Adipose tissue (tissue), 3 donors: ENCODE results near the gene MBOAT1. TPM values are rescaled to one million over a fixed set of nuclear protein-coding genes. Genes with fewer than 3 reads are reported as not detected.

Experiments
- H3K27ac ChIP-seq: one replicate; pipeline ENCODE4 v1.5.1; 2013; ENCODE audit warnings: low read depth, low read length
- WGBS, 3 donors: extraction: QIAGEN DNeasy Blood & Tissue Kit; methylation state at CpG; one replicate each; pipeline ENCODE4 v1.1.7; 2013; 5-methylcytosine and 5-hydroxymethylcytosine counted together
- polyA plus RNA-seq, 3 donors: library from polyadenylated mRNA; stranded (reverse); fragments of 200-250 nt; gene quantifications; one replicate each; pipeline ENCODE4 v1.2.3, GENCODE V29; 2013
- donor health status: healthy with polysubstance abuse.
- donor health status: Bipolar disorder and iron deficiency.
- donor health status: healthy.

The MBOAT1 gene
- polyA plus RNA-seq, 3 donors: 2.6 to 3.2 (median 2.6) TPM

DNA sequence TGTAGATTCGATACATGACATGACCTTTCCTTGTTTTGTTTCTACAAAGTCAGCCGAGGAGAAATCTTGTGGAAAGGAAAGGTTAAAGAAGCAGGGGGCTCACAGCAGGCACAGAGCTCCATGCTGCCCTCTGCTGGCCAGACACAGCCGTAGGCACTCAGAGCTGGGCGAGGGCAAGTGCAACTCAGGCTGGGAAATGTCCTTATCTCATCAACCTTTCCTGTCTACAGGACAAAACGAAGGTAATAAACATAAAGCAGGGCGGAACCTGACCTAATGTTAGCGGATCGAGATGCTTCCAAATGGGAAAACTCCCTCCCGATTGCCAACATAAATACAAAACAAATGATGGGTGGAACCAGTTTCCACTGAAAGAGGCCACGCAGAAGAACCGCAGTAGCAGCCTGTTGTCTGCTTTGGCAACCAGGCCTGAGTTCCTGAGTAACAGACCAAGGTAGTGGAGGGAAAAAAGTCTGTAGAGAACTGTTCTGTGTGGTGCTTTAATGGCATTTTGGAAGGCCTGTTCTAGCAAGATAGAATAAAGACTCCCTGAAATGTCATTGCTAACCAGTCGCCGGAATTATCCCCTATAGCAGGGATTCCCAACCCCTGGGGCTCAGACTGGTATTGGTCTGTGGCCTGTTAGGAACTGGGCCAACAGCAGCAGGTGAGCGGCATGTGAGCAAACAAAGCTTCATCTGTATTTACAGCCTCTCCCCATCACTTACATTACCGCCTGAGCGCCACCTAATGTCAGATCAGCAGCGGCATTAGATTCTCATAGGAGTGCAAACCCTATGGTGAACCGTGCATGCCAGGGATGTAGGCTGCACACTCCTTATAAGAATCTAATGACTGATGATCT is 85.2 kb downstream of the MBOAT1 start:
- H3K27ac ChIP-seq: no peak overlapping the region
- 31 to 49% (median 49%) methylated on average over 18 of the region's 18 CpGs for WGBS, 3 donors

DNA sequence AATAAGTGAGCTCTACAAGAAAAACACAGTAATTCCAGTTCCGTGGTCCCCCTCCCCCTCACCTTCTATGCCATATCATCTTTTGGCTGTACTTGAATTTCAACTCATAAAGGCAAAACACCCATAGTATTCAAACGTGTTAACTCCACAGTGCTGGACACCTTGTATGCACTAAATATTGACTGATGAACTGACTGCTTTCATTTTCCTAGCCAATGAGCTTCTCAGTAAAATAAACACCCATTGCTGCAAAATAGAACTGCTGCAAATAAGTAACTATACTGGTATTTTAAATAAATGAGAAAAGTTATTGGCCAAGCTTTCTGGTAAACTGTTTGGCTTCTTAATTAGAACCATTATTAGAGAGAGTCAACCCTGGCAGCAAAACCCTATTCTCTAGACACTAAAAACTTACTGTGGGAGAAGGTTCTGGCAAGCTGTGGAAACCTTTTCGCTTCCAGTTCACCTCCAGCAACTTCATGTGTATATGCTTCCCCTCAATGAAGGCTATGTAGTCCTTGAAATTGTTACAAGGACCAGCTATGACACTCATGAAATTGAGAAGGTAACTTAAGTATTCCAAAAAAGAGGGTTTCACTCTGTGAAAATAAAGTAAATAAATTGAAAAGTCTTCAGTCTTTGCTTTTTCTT is 86.0 kb downstream of the MBOAT1 start:
- 65 to 91% (median 85%) methylated on average over 3 of the region's 3 CpGs for WGBS, 3 donors
- H3K27ac ChIP-seq: no peak overlapping the region

DNA sequence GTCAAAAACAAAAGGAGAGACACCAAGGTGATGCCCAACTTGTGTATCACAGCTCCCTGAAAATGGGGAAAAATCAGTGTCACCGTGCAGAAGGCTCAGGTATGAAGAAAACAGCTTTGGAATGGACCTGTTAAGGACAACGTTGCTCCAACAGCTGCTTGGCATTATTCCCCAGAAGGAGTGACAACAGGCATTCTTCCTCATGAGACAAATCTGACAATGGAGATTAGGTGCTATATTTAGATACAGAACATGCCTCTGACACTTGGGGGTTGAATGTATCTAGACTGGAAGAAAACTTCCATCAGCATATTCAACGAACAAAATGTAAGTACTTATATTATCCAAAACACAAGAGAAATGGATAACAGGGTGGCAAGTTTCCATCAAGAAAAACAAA is 87.7 kb downstream of the MBOAT1 start:
- WGBS, 3 donors: 61 to 81% (median 80%) methylated on average over 3 of the region's 3 CpGs
- H3K27ac ChIP-seq: no peak overlapping the region

DNA sequence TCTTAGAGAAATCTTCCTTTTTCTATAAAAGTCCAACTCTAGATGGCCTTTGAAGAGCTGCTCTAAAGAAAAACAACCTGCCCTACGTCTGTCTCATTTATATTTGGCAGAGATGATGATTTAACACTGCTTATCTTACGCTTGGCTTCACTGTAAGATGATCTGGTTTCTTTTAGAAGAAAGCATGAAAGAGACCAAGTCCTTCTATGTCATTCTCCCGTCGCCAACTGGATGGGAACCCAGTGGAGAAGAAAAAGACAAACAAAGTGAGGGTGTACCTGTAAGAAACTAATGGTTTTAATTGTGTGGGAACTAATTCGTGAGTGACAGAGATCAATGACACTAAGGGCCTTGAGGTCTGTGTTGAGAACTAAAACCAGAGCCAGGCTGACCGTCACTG is 92.8 kb downstream of the MBOAT1 start:
- 75 to 86% (median 82%) methylated on average over 6 of the region's 6 CpGs for WGBS, 3 donors

DNA sequence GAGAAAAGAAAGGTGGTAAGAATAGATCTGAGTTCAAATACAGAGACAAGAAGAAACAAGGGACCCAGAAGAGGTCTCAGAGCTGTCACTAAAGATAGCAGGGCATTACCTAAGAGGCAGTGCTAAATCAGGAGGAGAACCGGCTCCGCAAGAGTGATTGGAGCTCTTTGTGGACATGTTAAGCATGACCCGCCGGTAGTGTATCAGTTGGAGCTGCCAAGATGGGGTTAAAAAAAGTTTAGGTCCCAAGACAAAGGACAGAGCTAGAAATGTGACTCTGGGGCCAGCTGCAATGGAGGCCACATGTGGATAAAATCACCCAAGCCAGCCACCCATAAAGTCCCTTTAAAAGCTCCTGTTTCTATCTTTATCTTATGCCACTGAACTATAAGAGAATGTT is 93.4 kb downstream of the MBOAT1 start:
- H3K27ac ChIP-seq: no peak overlapping the region

More for the DNA sequence above, 92.8 kb downstream of the MBOAT1 start:
- no peak overlapping the region for H3K27ac ChIP-seq

DNA sequence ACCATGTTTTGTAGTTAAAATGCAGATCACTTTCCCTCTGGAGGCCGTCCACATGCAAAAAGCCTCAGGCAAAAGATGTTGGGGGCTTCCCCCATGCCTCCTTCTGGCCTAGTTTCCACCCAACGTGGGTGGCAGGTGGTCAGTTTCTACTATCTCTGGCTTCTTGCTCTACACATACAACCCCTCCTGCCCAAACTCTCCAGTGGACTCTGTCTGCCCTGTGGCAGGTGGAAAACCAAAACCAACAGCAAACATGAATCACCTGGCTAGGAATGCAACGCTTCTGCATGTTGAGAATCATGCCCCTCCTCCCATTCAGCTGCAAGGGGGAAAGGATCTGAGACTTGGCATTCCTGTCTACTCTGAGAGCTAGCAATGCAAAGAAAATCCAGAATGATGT is 94.8 kb downstream of the MBOAT1 start:
- 83 to 88% (median 88%) methylated on average over 3 of the region's 3 CpGs for WGBS, 3 donors
- H3K27ac ChIP-seq: no peak overlapping the region

More for the DNA sequence above, 93.4 kb downstream of the MBOAT1 start:
- WGBS, 3 donors: 84 to 90% (median 86%) methylated on average over 4 of the region's 4 CpGs

DNA sequence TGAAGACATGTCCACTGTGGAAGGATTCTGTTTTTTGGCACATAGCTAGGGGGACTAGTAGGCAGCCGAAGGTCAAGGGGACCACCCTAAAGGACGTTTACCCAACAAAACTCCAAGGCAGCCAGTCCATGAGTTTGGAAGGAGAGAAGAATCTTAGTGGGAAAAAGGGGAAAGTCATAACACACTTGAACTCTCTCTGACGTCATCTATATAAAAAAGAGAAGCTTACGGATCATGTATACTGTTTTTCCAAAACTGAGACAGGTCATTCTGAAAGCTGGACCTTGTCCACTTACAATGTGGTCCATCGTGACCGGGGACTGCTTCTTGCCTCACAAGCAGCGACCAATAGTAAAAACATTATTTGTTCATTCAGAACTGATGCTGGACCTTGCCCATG is 95.5 kb downstream of the MBOAT1 start:
- WGBS, 3 donors: 81 to 92% (median 91%) methylated on average over 7 of the region's 7 CpGs
- H3K27ac ChIP-seq: no peak overlapping the region

DNA sequence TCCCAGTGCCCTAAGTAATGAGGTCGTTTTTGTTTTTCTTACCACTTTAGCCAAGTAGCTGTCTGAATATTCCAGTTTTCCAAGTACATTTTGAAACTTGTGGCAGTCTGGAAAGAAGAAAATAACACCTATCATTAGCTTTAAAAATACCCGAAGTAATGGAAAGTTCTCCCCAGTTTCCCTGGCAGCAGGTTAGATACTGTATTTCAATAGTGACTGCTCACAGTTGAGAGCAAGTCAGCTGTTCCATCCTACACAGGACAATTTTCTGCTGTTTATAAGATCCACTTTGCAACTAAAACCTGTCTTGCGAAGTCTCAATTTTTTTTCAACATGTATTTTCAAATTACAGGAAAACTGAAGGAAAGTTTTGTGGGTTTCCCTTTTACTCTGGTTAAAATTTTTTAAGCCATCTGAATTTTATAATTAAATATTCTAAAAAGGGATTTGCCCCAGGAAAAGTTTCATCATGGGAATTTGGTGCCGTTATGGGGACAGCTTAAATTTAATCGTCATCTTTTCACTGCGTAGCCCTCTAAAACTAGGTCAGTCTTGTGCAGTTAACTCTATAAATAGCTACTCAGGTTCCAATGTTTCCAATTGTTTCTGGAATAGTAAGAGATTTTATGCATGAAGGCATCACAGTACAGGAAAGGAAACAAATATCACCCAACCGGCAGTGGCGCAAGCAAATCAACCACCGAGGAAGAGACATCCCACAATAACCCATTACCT is 96.9 kb downstream of the MBOAT1 start:
- WGBS, 3 donors: 72 to 77% (median 77%) methylated on average over 9 of the region's 9 CpGs
- no peak overlapping the region for H3K27ac ChIP-seq

DNA sequence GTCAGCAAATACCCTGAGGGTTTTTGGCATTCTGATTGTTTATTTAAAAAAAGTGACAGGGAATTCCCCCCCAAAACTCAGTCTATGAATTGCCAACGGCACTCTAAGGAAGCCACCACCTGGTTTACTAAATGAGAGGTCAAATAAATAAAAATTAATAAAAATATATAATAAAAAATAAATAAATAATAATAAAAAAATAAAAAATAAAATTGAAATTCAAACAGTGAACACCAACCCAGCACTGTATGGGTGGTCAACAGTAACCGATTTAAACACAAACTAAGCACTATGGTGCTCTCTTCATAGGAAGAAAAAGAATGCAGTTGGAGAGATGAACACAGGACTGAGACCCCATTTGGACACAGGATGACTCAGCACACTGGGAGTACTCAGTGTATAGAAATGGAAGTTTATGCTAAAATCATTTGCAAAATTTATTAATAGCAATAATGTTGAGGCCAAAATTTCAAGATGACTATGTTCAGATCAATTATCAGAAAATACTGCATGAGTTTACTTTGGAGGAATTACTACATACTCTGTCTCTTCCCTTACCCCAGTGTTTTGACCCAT is 98.5 kb downstream of the MBOAT1 start:
- no peak overlapping the region for H3K27ac ChIP-seq
- 92 to 95% (median 94%) methylated on average over 2 of the region's 2 CpGs for WGBS, 3 donors

DNA sequence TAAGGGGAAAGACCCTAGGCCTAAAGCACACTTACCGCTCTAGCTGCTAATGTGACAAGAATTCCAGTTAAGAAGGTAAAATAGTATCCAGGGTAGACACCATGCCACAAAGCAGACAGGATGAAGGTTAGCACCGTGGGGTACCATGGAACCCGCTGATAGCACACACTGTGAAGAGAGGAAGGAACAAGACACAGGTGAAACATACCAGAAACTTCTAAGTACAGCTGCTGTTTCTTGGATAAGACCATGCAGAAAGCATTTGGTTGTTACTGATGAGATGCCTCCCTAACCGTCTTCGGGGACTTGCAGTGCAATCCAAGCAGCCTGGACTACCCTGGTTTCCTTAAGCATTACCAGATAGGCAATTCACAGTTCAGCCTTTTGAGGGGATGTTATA is 99.4 kb downstream of the MBOAT1 start:
- 87 to 91% (median 91%) methylated on average over 5 of the region's 5 CpGs for WGBS, 3 donors
- no peak overlapping the region for H3K27ac ChIP-seq

DNA sequence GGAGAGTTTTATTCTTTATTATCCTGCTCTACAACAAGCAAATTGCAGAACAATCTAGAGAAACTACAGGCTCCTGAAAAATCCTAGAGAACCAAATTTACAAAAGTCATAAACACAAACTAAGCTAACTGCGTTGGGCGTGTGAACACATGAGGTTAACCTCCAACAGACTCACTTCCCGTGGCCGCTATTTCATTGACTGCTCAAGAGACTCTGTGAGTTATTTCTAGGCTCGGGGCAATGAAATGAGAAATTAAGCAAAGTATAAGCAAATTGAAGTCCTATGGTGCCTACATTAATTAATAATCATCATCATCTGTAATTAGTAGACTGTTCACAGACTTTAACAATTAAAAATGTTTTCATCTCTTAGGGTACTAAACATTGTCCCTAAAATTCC is 100.0 kb downstream of the MBOAT1 start:
- no peak overlapping the region for H3K27ac ChIP-seq
- WGBS, 3 donors: 73 to 90% (median 88%) methylated on average over 5 of the region's 5 CpGs

DNA sequence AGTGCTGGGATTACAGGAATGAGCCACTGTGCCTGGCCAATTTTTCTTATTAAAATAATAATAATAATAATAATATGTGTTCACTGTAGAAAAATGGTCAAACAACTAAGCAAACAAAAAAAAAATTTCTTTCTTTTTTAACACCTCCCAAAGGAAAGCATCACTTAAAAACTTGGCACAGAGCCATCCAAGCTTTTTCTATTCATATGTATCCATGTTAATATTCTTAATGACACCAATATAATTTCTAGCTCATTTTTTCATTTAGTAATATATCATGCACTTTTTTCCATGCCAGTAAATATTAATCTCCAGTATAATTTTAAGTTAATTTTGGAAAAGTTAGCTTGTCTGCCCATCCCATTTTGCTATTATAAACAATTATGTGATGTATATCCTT is 101.8 kb downstream of the MBOAT1 start:
- H3K27ac ChIP-seq: no peak overlapping the region

DNA sequence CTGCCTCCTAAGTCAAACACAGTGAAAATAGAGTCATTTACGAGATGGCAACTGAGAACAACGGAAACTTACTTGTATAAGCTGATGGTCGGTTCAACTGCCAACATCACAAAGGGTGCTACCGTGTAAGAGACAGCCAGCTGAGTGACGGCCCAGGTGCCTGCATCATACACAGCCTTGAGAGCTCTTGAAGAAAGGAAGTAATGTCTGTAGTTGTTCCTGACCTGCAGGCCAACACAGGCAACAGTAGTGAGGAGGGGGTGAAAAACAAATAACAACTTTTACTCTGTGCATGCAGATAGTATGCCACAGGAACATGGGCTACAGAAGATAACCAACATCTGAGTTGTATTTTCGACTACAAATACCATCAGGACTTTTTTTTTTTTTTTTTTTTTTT is 102.7 kb downstream of the MBOAT1 start:
- no peak overlapping the region for H3K27ac ChIP-seq
- WGBS, 3 donors: 81 to 89% (median 83%) methylated on average over 6 of the region's 6 CpGs

DNA sequence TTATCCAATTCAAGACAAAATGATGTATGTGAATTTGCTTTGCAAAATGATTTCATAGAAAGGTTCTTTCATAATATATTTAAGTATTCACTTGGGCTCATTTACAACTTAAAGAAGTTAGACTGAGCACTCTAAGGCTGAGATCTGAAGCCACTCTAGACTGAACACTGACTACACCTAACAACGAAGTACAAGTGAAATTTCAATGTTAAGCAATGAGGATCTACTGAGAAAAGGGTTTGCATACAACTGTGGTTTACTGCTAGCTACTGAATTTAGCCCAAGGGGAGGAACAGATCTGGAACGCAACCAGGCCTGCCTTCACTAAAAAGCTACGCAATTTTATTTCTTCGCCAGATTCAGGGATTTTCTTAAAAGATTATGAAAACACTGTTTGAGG is 106.4 kb downstream of the MBOAT1 start:
- WGBS, 3 donors: 86 to 96% (median 88%) methylated on average over 4 of the region's 4 CpGs
- no peak overlapping the region for H3K27ac ChIP-seq

DNA sequence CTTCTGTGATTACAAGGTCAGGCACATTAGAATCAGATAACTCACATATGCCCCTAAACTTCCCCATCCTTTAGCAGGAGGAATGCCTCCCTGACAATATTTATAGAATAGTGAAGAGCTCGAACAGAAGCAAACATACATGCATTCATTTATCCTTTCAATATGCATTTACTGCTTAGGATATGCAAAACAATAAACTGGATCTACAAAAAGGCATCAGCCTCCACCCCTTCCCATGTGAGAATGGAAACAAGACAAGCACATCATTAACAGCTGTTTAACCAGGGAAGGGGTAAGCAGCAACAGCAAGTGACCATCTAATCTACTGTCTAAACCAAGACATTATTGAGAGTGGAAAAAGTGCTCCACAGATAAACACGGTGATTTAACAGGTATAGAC is 107.6 kb downstream of the MBOAT1 start:
- 73 to 83% (median 83%) methylated on average over 2 of the region's 2 CpGs for WGBS, 3 donors

DNA sequence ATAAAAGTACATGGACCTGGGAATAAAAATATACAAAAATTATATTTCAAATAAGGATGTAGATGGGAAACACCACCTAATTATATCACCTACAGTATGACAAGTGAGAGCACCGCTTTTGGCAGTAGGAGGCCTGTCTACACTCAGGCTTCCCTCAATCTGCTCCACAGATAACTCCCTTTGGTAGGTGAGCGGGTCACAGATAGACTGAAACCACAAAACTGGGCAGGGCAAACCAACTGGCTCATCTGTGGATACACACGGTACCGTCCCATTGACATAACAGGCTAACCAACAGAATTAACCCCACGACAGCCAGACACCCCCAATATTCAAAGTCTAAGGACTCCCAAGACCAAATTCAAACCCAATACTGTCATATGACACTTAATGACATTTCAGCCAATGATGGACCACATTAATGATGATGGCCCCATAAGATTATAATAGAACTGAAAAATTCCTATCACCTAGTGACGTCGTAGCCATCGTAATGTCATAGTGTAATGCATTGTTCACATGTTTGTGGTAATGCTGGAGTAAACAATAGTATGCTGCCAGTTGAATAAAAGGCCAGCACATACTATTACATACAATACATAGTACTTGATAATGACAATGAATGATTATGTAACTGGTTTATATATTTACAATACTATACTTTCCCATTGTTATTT is 109.7 kb downstream of the MBOAT1 start:
- WGBS, 3 donors: 93 to 94% (median 93%) methylated on average over 8 of the region's 8 CpGs

More for the DNA sequence above, 107.6 kb downstream of the MBOAT1 start:
- H3K27ac ChIP-seq: no peak overlapping the region

DNA sequence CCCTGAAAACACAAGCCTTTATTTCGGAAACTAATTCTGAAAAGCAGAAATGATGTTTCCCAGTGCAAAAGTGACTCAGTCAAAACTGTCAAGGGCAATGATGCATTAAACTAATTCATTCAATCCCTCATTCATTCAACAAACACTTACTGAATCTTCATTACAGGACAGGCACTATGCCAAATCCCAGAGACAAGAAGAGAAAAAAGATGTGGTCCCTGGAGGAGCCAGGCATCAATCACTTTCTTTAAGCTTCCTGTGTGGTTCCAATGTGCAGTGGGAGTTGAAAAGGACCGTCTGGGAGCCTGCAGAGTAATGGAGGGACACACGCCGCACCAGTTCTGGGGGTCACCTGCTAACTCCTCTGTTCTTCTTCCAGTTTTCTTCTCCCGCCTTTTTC is 113.1 kb downstream of the MBOAT1 start:
- WGBS, 3 donors: 88 to 90% (median 90%) methylated on average over 5 of the region's 5 CpGs
- no peak overlapping the region for H3K27ac ChIP-seq

More for the DNA sequence above, 109.7 kb downstream of the MBOAT1 start:
- H3K27ac ChIP-seq: no peak overlapping the region

DNA sequence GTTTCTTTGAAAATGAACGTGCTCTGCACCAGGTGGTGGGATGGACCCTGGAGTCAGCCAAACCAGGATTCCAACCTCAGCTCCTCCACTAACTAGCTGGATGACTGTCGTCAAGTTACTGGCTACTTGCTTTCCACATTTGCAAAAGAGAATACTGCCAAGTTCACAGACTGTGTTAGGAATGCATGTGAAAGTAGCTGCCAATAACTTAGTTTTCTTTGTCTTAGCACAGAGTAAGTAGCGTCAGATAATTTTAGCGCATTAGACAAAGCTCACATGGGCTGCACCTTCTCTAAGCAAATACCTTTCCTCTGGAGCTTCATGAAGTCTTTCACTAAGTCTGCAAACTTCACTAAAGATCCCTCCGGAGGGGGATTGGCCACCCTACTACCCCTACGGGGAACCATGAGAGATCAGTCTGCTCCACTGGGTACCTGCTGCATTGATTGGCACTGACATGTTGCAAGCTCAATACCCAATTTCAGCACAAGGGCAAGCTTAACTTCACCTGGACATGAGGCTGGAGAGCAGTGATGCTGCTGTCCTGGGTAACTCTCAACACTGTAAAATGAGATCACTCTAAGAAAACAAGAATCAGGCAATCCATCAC is 113.9 kb downstream of the MBOAT1 start:
- 75 to 86% (median 77%) methylated on average over 6 of the region's 6 CpGs for WGBS, 3 donors
- H3K27ac ChIP-seq: no peak overlapping the region
